Activated CD8-positive, alpha-beta T cell treated with anti-CD3 and anti-CD28 coated beads, Interleukin-2, amount 10 ng/mL, durations not matched to agents 7 days and 5 days (primary cell): ENCODE data around the gene PLXNA1. TPM values are rescaled to one million over a fixed set of nuclear protein-coding genes. Genes with fewer than 3 reads are reported as not detected.

Experiments
- ATAC-seq: fragments of 150-1000 bp; cut with Tn5 transposase; one replicate; pipeline ENCODE4 v1.10.0; 2021; ENCODE audit warnings: moderate library complexity
- CTCF ChIA-PET: fragments of 350-600 bp; sonication (Branson Sonifier 250); formaldehyde crosslinking; loops from one replicate; lab custom pipeline; 2021; ENCODE audit warnings: antibody characterized with exemption; lab: Charles Lee
- POLR2A ChIA-PET: fragments of 350-600 bp; sonication (Branson Sonifier 250); formaldehyde crosslinking; loops from one replicate; lab custom pipeline; 2021; ENCODE audit warnings: antibody characterized with exemption; lab: Charles Lee
- DNase-seq: peaks from one replicate; pipeline ENCODE4 v3.0.0-alpha.2; 2020
- H3K27ac Mint-ChIP-seq: one replicate; pipeline ENCODE4 v1.8.0; 2021; ENCODE audit warnings: mild to moderate bottlenecking, mixed read lengths
- H3K27me3 Mint-ChIP-seq: one replicate; pipeline ENCODE4 v1.8.0; 2021; ENCODE audit warnings: low read depth, mixed read lengths
- H3K36me3 Mint-ChIP-seq: one replicate; pipeline ENCODE4 v1.8.0; 2021; ENCODE audit warnings: low read depth, mixed read lengths
- H3K4me1 Mint-ChIP-seq: one replicate; pipeline ENCODE4 v1.8.0; 2021; ENCODE audit warnings: low read depth, mixed read lengths
- H3K4me3 Mint-ChIP-seq: one replicate; pipeline ENCODE4 v1.8.0; 2021; ENCODE audit warnings: mild to moderate bottlenecking, mixed read lengths
- H3K9me3 Mint-ChIP-seq: one replicate; pipeline ENCODE4 v1.8.0; 2022; ENCODE audit warnings: mixed read lengths; ENCODE audit not compliant: insufficient read depth
- total RNA-seq, 2 experiments: library from RNA; stranded (reverse); gene quantifications; one replicate each; pipeline ENCODE4 v1.2.3, GENCODE V29; 2021

Gene PLXNA1
- total RNA-seq, 2 experiments from 2014 or later: 2.4 to 2.7 TPM

DNA sequence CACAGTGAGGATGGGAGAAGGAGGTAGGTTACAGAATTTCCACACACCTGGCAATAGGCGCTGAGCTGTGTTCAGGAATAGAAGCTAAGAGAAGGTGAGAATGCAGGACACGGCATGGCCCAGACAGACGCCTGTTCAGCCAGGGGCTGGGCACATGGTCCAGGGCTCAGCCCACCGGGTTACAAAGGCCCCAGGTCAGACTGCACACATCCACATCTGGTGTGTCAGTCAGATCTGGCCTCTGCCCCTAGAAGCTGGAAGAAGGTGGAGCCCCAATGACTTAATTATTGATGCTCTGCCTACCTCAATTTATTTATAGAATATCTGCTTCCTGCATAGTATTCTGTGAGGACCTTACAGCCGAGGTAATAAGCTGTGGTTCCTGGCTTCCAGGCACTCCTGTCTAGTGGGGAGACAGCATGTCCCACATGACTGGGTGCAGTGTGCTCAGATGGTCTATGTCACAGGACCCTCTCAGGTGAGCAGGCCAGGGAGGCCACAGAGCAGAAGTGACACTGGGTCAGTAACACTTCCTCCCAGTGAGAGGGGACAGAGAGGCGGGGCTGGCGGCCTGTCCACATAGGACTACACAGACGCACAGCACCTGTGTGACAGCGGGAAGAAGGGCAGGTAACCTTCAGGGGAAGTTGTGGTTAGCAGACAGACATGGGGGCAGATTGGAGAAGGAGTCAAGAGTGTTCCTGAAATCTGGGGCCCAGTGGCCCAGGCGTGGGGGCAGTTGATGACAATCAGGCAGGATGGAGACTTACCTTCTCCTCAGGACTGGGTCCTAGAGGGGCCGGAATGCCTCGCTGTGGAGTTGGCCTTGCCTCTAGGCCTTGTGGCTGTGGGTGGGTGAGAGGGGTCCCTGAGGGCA is 38.6 kb upstream of the PLXNA1 start:
- CTCF ChIA-PET: no interaction called here
- Mint-ChIP-seq H3K4me1 (peaks cover 16% of the 10 kb centered on the region), H3K27me3 (no peaks in the 10 kb centered on the region), H3K36me3 (no peaks in the 10 kb centered on the region), H3K4me3 (no peak overlapping the region), H3K9me3 (no peaks in the 10 kb centered on the region), H3K27ac (no peak overlapping the region)
- POLR2A ChIA-PET: no interaction called here
- DNase-seq (no peak), ATAC-seq (no peak)

DNA sequence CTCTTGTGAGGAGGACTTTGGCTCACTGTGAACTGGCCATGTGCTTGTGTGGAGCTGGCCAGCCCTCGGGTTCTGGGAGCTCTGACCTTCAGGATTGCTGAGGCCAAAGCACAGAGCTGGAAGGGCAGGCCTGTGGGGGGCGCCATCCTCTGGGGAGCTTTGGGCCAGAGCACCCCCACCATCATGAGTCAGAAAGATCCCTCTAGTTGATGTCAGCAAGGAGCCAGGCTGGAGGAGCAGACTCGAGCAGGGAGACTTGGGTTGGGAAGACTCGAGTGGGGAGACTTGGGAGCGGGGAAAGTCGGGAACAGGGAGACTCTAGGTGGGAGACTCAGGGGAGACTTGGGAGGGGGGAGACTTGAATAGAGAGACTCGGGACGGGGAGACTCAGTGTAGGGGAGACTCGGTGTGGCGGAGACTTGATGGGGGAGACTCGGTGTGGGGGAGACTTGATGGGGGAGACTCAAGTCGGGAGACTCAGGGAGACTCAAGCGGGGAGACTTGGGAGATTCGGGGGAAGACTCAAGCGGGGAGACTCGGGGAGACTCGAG is 37.7 kb upstream of the PLXNA1 start:
- no peaks in the 10 kb centered on the region for H3K36me3 Mint-ChIP-seq
- H3K4me1 Mint-ChIP-seq: peaks cover 16% of the 10 kb centered on the region
- H3K27ac Mint-ChIP-seq: no peak overlapping the region
- no peak overlapping the region for H3K4me3 Mint-ChIP-seq
- CTCF ChIA-PET: no interaction called here
- DNase-seq (no peak), ATAC-seq (no peak)
- POLR2A ChIA-PET: no interaction called here
- no peaks in the 10 kb centered on the region for H3K9me3 Mint-ChIP-seq
- no peaks in the 10 kb centered on the region for H3K27me3 Mint-ChIP-seq

DNA sequence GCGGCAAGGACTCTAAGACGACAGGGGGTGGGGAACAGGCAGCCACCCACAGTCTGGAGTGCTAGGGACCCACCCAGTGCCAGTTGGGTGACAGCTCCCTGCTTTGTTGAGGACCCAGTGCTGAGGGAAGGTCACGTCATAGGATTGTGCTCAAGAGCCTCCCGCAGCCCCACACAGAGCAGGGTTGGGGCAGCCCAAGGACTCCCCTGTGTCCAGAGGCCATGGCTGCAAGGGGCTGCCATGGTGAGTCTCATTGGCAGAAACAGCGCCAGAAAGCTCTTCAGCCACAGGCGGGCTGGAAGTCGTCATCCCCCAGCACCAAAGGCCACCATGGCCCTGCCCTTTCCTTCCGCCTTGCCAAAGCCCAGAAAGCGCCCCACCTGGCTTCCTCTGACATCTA is 37.0 kb upstream of the PLXNA1 start:
- no peaks in the 10 kb centered on the region for H3K9me3 Mint-ChIP-seq
- H3K36me3 Mint-ChIP-seq: no peaks in the 10 kb centered on the region
- no peak overlapping the region for H3K4me3 Mint-ChIP-seq
- DNase-seq (no peak), ATAC-seq (no peak)
- H3K27me3 Mint-ChIP-seq: no peaks in the 10 kb centered on the region
- POLR2A ChIA-PET: no interaction called here
- H3K27ac Mint-ChIP-seq: no peak overlapping the region
- CTCF ChIA-PET: no interaction called here
- peaks cover 16% of the 10 kb centered on the region for H3K4me1 Mint-ChIP-seq

DNA sequence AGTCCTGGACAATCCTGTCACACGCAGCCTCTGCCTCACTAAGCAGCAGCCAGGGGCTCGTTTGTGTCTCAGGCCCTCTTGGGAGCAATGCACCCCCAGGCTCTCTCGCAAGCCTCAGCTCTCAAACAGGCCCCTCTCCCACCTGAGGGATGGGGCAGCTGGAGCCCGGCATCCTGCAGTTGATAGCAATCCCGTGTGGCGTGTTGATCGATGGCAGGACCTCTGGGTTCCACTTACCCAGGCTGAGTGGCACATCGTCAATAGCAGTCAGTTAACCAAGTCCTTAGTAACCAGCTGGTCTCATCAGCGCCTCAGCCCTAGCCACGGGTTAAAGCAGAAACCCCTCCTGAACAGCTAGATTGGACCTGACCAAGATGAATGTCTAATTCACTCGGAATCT is 36.5 kb upstream of the PLXNA1 start:
- ChIA-PET CTCF (no interaction called here), POLR2A (no interaction called here)
- H3K36me3 Mint-ChIP-seq: no peaks in the 10 kb centered on the region
- no peak for DNase-seq
- no peak overlapping the region for H3K27ac Mint-ChIP-seq
- peaks cover 16% of the 10 kb centered on the region for H3K4me1 Mint-ChIP-seq
- ATAC-seq: no peak
- H3K4me3 Mint-ChIP-seq: no peak overlapping the region
- H3K9me3 Mint-ChIP-seq: no peaks in the 10 kb centered on the region
- no peaks in the 10 kb centered on the region for H3K27me3 Mint-ChIP-seq

DNA sequence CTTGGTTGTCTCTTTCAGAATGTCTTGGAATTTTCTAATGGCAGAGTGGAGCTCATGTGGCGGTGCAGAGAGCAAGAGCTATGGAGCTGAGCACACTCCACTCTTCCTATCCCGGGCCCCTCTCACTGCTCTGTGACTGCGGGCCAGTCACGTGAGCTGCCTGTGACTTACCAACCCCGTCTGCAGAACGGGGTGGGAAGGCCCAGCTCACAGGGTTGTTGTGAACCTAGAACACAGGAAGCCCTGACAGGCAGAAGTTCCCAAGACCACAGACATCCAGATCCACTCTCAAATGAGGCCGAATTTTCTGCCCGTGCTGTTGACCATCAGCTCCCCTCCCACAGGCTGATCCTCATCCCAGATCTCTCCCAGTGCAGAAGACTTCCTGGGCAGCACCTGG is 35.5 kb upstream of the PLXNA1 start:
- CTCF ChIA-PET: no interaction called here
- Mint-ChIP-seq H3K27me3 (no peaks in the 10 kb centered on the region), H3K9me3 (no peaks in the 10 kb centered on the region), H3K36me3 (no peaks in the 10 kb centered on the region), H3K27ac (no peak overlapping the region), H3K4me1 (peaks cover 11% of the 10 kb centered on the region), H3K4me3 (no peak overlapping the region)
- DNase-seq: no peak
- POLR2A ChIA-PET: no interaction called here
- ATAC-seq: no peak

DNA sequence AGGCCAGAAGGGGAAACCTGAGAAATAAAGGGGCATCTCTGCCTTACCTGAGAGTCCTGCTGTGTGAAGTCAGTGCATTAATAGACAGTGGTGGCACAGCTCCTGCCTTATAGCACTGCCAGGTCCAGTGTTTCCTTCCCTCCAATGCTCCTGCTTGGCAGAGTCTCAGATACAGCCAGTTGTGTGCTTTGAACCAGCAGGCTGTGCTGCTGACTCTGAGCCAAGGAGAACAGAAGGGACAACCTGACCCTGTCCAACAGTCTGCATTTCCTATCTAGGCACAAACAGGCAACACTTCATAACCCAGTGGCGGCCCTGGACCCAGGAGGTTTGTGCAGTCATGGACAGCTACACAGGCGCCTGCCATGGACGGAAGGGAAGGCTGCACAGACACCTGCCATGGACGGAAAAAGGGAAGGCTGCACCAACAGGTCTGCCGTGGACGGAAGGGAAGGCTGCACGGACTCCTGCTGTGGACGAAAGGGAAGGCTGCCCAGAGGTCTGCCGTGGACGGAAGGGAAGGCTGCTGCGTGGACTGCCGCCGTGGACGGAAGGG is 33.9 kb upstream of the PLXNA1 start:
- no peak for DNase-seq
- Mint-ChIP-seq H3K4me3 (no peak overlapping the region), H3K27me3 (no peaks in the 10 kb centered on the region), H3K4me1 (peaks cover 11% of the 10 kb centered on the region), H3K9me3 (no peaks in the 10 kb centered on the region), H3K36me3 (no peaks in the 10 kb centered on the region), H3K27ac (no peak overlapping the region)
- ATAC-seq: no peak
- CTCF ChIA-PET: no interaction called here
- POLR2A ChIA-PET: no interaction called here

DNA sequence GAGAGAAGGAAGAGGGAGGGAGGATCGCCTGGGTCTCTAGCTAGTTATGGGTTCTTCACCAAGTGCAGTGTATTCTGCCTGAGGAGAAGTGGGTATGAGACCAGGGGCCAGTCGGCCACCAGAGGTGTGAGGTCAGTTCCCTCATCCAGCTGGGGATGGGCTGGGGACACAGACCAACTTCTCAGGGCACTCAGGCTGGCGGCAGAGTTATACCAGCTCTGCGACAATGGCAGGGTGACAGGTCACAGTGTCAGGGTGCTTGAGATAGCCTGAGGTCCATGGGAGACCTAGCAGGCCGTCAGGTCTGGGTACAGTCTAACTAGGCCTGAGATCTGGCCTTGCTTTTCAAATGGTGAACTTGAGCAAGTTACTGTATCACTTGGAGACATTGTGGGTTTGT is 31.4 kb upstream of the PLXNA1 start:
- no peak for DNase-seq
- no peaks in the 10 kb centered on the region for H3K27me3 Mint-ChIP-seq
- CTCF ChIA-PET: no interaction called here
- POLR2A ChIA-PET: no interaction called here
- no peak overlapping the region for H3K4me3 Mint-ChIP-seq
- H3K36me3 Mint-ChIP-seq: no peaks in the 10 kb centered on the region
- H3K27ac Mint-ChIP-seq: no peak overlapping the region
- no peaks in the 10 kb centered on the region for H3K9me3 Mint-ChIP-seq
- H3K4me1 Mint-ChIP-seq: peaks cover 8% of the 10 kb centered on the region
- ATAC-seq: no peak

DNA sequence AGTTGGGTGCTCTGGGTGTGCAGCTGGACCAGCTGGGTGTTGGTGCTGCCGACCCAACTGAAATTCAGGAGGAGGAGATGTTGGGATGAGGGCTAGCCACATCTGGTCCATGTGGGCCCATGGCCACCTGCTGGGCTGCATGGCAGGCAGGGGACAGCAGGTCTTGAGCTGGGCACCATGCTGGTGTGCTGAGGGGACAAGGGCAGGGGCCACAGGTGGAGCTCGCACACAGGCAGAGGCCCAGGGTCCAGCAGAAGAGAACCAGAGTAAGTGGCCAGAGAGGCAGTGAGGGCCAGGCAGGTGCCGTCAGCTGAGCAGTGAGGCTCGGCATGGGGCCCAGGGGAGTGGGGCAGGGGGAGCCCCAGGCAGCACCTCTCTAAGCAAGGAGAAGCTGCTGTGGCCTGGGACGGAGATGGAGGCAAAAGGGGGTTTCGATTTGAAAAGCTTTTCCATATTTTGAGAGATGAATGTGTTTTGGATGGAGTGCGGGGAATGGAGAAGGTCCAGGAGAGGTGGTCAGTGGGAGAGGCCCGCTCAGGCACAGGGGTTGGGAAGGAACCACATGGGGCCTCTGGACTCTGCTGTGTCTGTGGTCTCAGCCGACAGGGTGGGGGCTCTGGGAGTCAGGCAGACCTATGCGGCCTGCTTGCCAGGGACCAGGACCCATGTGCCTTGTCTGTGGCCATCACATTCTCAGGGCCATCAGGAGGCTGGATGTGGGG is 30.5 kb upstream of the PLXNA1 start:
- no peak overlapping the region for H3K4me3 Mint-ChIP-seq
- H3K27me3 Mint-ChIP-seq: no peaks in the 10 kb centered on the region
- no peaks in the 10 kb centered on the region for H3K9me3 Mint-ChIP-seq
- DNase-seq (no peak), ATAC-seq (no peak)
- ChIA-PET CTCF (no interaction called here), POLR2A (no interaction called here)
- no peaks in the 10 kb centered on the region for H3K36me3 Mint-ChIP-seq
- H3K4me1 Mint-ChIP-seq: peaks cover 4% of the 10 kb centered on the region
- no peak overlapping the region for H3K27ac Mint-ChIP-seq

DNA sequence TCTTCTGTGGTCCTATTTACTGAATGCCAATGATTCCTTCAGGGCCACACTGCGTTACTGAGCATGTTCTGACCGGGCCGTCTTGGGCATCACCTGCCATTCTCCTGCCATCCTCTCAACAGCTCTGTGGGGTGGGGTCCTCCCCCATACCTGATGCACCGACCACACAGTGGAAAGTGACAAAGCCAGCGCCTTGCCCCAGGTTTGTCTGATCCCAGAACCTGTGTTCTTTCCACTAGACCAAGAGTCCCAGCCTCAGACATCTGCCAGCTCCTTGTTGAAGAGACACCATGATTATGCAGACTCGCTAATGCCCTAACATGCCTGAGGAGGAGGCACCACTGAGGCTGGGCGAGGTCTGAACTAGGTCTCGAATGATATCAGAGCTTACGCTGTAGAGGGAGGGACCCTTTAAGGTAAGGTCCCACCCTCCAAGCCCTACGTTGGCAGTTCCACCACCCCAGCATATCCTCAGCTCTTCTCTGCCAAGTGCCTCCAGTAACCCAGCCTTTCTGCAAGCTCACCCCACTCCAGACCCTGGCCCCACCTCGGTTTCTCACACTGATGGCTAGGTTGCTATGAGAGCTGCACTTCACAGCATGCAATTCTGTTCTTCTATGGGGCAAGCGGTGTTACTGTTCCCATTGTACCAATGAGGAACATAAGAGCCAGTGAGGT is 29.8 kb upstream of the PLXNA1 start:
- H3K27me3 Mint-ChIP-seq: no peaks in the 10 kb centered on the region
- no peak for DNase-seq
- no peak overlapping the region for H3K27ac Mint-ChIP-seq
- ATAC-seq: no peak
- H3K9me3 Mint-ChIP-seq: no peaks in the 10 kb centered on the region
- no peak overlapping the region for H3K4me3 Mint-ChIP-seq
- peaks cover 2% of the 10 kb centered on the region for H3K4me1 Mint-ChIP-seq
- ChIA-PET POLR2A (no interaction called here), CTCF (no interaction called here)
- no peaks in the 10 kb centered on the region for H3K36me3 Mint-ChIP-seq

DNA sequence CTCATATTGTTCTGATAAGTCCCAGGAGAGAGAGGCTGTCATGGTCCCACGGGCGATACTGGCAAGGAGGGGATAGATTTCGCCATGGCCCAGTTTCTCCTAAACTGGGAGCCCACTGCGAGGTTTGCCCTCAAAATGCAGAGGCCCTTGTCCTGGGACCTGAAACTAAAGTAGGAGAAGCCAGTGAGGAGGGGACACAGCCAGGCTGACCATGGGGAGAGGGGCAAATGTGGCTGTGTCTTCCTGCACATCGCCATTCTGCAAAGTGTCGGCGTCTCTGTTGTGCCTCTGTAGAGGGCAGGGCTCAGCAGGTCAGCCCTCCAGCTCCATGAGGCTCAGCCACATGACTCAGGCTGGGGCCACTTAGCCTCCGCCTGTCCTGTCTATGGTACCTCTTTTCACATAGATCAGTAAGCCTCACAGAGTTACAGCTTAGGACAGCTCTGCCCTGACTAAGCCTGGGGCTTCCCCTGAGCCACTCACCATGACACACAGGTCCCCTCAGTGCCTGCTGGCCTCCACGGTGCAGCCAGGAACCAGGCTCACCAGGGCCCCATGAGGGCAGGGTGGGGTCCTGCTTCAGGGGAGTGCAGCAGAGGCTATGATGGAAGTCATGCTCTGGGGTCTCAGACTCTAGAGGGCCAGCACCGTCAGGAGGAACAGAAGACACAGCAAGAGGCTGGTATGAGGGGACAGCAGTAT is 28.6 kb upstream of the PLXNA1 start:
- CTCF ChIA-PET: no interaction called here

DNA sequence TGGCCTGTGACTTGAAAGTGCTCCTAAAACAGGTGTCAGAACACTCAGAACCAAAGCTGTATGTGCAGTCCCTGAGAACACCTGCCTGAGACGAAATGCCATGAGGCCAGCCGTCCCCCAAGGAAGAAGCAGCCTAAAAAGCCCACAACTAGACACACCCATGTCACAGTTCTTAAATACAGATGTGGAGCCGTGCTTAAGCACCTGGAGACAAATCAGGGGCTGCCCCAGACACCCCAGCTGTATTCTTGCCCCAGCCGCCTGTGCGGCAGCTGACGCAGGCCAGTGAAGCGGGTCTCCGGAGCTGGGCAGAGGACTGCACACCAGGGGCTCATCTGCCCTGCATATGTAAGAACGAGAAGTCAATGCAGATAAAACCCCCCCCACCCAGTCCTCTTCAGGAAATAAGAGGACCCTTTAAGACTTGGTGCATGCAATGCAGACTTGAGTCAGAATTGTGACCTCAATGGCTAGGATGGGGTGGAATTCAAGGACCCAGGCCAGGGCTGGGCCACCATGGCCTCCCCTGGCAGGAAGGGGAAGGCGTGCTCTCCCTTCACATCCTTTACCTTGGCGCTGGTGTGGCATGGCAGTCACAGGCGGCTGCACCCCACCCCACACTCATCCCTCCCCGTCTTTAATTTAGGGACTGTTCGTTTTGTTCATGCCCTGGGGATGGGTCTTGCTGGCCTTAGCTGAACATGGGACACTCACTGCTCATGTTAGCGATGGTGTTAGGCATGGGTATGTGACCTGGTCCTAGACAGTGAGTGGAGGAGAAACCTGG is 27.7 kb upstream of the PLXNA1 start:
- ATAC-seq: no peak
- Mint-ChIP-seq H3K27ac (no peak overlapping the region), H3K4me1 (no peaks in the 10 kb centered on the region), H3K27me3 (no peaks in the 10 kb centered on the region), H3K9me3 (no peaks in the 10 kb centered on the region), H3K4me3 (no peak overlapping the region), H3K36me3 (no peaks in the 10 kb centered on the region)
- ChIA-PET CTCF (no interaction called here), POLR2A (no interaction called here)
- no peak for DNase-seq

More for the DNA sequence above, 28.6 kb upstream of the PLXNA1 start:
- no peaks in the 10 kb centered on the region for H3K27me3 Mint-ChIP-seq
- no peaks in the 10 kb centered on the region for H3K4me1 Mint-ChIP-seq
- H3K27ac Mint-ChIP-seq: no peak overlapping the region
- no peak for ATAC-seq
- no peak overlapping the region for H3K4me3 Mint-ChIP-seq
- no peaks in the 10 kb centered on the region for H3K36me3 Mint-ChIP-seq
- POLR2A ChIA-PET: no interaction called here
- DNase-seq: no peak
- H3K9me3 Mint-ChIP-seq: no peaks in the 10 kb centered on the region
